Keratinocyte (primary cell): ENCODE measurements around the gene ZMIZ1.

Experiments
- EZH2 ChIP-seq: IDR thresholded peaks from one replicate; pipeline ENCODE4 v1.6.1; 2012; ENCODE audit warnings: inconsistent platforms, mild to moderate bottlenecking, low read length, moderate library complexity
- TF ChIP-seq, protein P1 (sequence below), 3 experiments: IDR thresholded peaks in 1 of 3; conservative IDR thresholded peaks in 1 of 3; optimal IDR thresholded peaks in 1 of 3; 2 replicates in 2 of 3; 3 replicates in 1 of 3; pipeline versions ENCODE3 to v1.5.1; 2011; ENCODE audit warnings: low read length in 3 of 3, mild to moderate bottlenecking in 3 of 3, moderate library complexity in 2 of 3, control low read depth in 1 of 3, inconsistent platforms in 1 of 3; ENCODE audit not compliant: insufficient read depth in 2 of 3; ENCODE audit errors: extremely low read depth in 1 of 3

DNA sequence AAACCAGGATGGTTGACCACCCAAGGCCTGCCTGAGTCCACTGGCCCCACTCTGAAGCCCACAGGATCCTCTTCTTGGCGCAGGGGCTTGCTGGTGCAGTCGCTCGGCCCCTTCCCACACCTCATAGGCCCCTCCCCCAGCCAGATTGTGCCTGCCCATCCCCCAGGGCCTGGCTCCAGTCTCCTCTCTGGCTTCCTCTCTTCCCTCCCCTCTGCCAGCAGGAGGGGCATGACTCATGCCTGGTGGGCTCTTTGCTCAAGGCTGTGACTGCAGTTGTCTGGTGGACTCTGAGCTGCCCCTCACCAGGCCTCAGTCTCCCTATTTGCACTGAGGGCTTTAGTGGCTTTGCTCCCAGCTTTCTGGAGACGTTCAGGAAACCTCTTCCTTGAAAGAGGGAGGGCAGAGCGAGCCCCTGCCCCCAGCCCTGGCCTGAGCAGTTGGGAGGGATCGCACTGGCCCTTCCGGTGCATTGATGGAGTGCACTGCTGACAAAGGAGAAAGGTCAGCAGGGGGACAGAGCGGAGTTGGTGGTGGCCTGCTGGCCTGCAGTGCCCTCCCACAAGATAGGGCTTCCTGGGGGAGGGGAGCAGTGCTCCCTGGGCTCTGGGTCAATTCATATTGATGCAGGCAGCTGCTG is 60.7 kb downstream of the ZMIZ1 start:
- TF ChIP-seq, protein P1, sequence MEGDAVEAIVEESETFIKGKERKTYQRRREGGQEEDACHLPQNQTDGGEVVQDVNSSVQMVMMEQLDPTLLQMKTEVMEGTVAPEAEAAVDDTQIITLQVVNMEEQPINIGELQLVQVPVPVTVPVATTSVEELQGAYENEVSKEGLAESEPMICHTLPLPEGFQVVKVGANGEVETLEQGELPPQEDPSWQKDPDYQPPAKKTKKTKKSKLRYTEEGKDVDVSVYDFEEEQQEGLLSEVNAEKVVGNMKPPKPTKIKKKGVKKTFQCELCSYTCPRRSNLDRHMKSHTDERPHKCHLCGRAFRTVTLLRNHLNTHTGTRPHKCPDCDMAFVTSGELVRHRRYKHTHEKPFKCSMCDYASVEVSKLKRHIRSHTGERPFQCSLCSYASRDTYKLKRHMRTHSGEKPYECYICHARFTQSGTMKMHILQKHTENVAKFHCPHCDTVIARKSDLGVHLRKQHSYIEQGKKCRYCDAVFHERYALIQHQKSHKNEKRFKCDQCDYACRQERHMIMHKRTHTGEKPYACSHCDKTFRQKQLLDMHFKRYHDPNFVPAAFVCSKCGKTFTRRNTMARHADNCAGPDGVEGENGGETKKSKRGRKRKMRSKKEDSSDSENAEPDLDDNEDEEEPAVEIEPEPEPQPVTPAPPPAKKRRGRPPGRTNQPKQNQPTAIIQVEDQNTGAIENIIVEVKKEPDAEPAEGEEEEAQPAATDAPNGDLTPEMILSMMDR (optimal IDR thresholded peaks at IDR 0.05 in 1 of 3, IDR thresholded peaks at IDR 0.05 in 1 of 3, conservative IDR thresholded peaks at IDR 0.05 in 1 of 3; ENCODE audit: extremely low read depth in 1 of 3, insufficient read depth in 2 of 3, low read length in 3 of 3), result no peak
- no peak for TF ChIP-seq EZH2
